Measurements from ENCODE around the gene EIF4G3. TPM values are rescaled to one million over a fixed set of nuclear protein-coding genes. Genes with fewer than 3 reads are reported as not detected.
"Not testable (repeated sequence)": the region's sequence is repeated elsewhere in the genome, so short reads cannot be mapped to it uniquely, and the experiment has no call there.

The EIF4G3 gene
- total and polyA plus RNA-seq, 2 of the 8 experiments (the other 6 are each of a cell fraction or from before 2014, with no cell fraction given) = 47.5 to 66.6 TPM

DNA sequence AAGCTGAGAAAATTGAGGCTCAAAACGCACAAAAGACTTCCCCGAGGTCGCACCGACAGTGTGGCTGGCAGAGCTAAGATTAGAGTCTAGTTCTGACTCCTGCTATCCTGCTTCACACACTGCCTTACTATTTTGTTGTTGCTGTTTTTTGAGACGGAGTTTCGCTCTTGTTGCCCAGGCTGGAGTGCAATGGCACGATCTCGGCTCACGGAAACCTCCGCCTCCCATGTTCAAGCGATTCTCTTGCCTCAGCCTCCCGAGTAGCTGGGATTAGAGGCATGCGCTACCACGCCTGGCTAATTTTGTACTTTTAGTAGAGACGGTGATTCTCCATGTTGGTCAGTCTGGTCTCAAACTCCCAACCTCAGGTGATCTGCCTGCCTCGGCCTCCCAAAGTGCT, 1.6 kb upstream of the EIF4G3 start:
- not testable (repeated sequence) for H2AK5ac ChIP-seq (ENCODE audit: low read depth, low read length); H3K18ac ChIP-seq (ENCODE audit: extremely low read depth, low read length); DNase-seq (ENCODE audit: low read depth in 1 of 2, low spot score in 2 of 2); H3K14ac ChIP-seq (ENCODE audit: insufficient read length); H4K5ac ChIP-seq (ENCODE audit: insufficient read length, low read depth, low read length); H4K8ac ChIP-seq (ENCODE audit: extremely low read depth, insufficient read depth, low read length); H3K9ac ChIP-seq (replicated peaks in 1 of 4; ENCODE audit: extremely low read depth in 1 of 4, low read depth in 3 of 4, low read length in 3 of 4); FAIRE-seq; H3K4ac ChIP-seq (replicated peaks; ENCODE audit: insufficient read length, low read depth, low read length); H3K56ac ChIP-seq (replicated peaks; ENCODE audit: insufficient read length, low read depth, low read length); H3K27ac ChIP-seq (ENCODE audit: low read depth, low read length); H3K23ac ChIP-seq (ENCODE audit: insufficient read length); H2BK5ac ChIP-seq (ENCODE audit: low read depth, low read length); H3K36me3 ChIP-seq (ENCODE audit: control insufficient read depth in 2 of 4, insufficient read depth in 4 of 4, low read length in 3 of 4); H3K23me2 ChIP-seq (ENCODE audit: low read depth, low read length); H3K4me3 ChIP-seq (ENCODE audit: extremely low read depth in 1 of 4, insufficient read depth in 2 of 4, low read depth in 3 of 4, low read length in 4 of 4); H2AFZ ChIP-seq (ENCODE audit: low read length); H2BK120ac ChIP-seq (replicated peaks; ENCODE audit: low read depth, low read length); H3K79me1 ChIP-seq (ENCODE audit: low read depth, low read length); H2BK20ac ChIP-seq (ENCODE audit: low read length); H2BK12ac ChIP-seq (ENCODE audit: low read depth, low read length); H3K4me1 ChIP-seq (replicated peaks in 1 of 4; ENCODE audit: control insufficient read depth in 3 of 4, insufficient read depth in 4 of 4, low read length in 3 of 4); H3K9me3 ChIP-seq (ENCODE audit: insufficient read depth in 2 of 2, low read depth in 1 of 2, low read length in 1 of 2); H4K91ac ChIP-seq (replicated peaks; ENCODE audit: insufficient read length, low read length); H3K4me2 ChIP-seq (ENCODE audit: insufficient read depth in 1 of 2, low read depth in 2 of 2, low read length in 2 of 2); H2BK15ac ChIP-seq (ENCODE audit: low read length)
- POLR2A ChIA-PET (ENCODE audit: partially characterized antibody) = interaction anchor here (1.0 to 1.6 kb wide), 3 partner anchors 11 to 392 kb away, joined by 3 to 7 read pairs (median 4); partner anchors contain the start of gene HP1BP3
- CTCF ChIA-PET (ENCODE audit: partially characterized antibody) = interaction anchor here (0.6 to 2.6 kb wide), 9 partner anchors 10 to 397 kb away, joined by 3 to 8 read pairs (median 3); no protein-coding TSS in a partner anchor
- Histone ChIP-seq H4K20me1 (replicated peaks in 1 of 2; ENCODE audit: control insufficient read depth in 1 of 2, insufficient read depth in 2 of 2, low read length in 2 of 2) (peaks cover 5 to 10% of the 10 kb centered on the region in 2 experiments), H3K79me2 (ENCODE audit: control insufficient read depth in 1 of 2, insufficient read depth in 2 of 2, low read length in 2 of 2) (peaks cover 7 to 26% of the 10 kb centered on the region in 2 experiments), H3K27me3 (replicated peaks in 1 of 4; ENCODE audit: control insufficient read depth in 3 of 4, extremely low read depth in 1 of 4, insufficient read depth in 3 of 4, low read length in 3 of 4) (peaks cover 2 to 19% (median 10%) of the 10 kb centered on the region in 4 experiments)
- whole genome bisulfite sequencing, 2 experiments (ENCODE audit: extremely low coverage in 1 of 2, insufficient coverage in 1 of 2, insufficient read length in 1 of 2, insufficient replicate concordance in 2 of 2, low coverage in 1 of 2, low lambda C conversion rate in 2 of 2, missing lambda C conversion rate in 1 of 2) = 96% methylated on average over 16 of the region's 16 CpGs; no CpG with 5 or more reads in 1 of the 2 experiments
